ENCODE data around the gene OPRD1. TPM values are rescaled to one million over a fixed set of nuclear protein-coding genes. Genes with fewer than 3 reads are reported as not detected.

Gene OPRD1
- polyA plus RNA-seq, 1 experiment, result not detected

GRCh38 chr1:28893403-28894102 is 81.6 kb downstream of the OPRD1 start:
- CTCF ChIA-PET, result interaction anchor here (0.5 to 14.8 kb wide), 19 partner anchors 9 to 309 kb away, joined by 3 to 152 read pairs (median 4); no protein-coding TSS in a partner anchor
- Histone ChIP-seq H3K27me3 (ENCODE audit: control insufficient read depth, insufficient read depth, low read length) (no peaks in the 10 kb centered on the region), H3K4me3 (ENCODE audit: low read depth, low read length) (no peak overlapping the region), H3K36me3 (ENCODE audit: control insufficient read depth, insufficient read depth, low read length) (0 out of 2 replicates have a peak, but pooled peaks cover 1% of the 10 kb centered on the region)
- peak; percentile 74 for TF ChIP-seq CTCF (IDR thresholded peaks at IDR 0.05; ENCODE audit: insufficient read depth, low read depth, low read length)
- DNase-seq (ENCODE audit: low read depth), result peak; percentile 22
- POLR2A ChIA-PET, result no interaction called here

- Histone ChIP-seq H3K27me3 (ENCODE audit: control insufficient read depth, insufficient read depth, low read length) (no peaks in the 10 kb centered on the region), H3K36me3 (ENCODE audit: control insufficient read depth, insufficient read depth, low read length) (0 out of 2 replicates have a peak, but pooled peaks cover 1% of the 10 kb centered on the region), H3K4me3 (ENCODE audit: low read depth, low read length) (no peak overlapping the region)
- POLR2A ChIA-PET, result interaction anchor here (0.5 kb wide), 1 partner anchor 9 kb away, joined by 5 read pairs; no protein-coding TSS in a partner anchor
- CTCF ChIA-PET, result interaction anchor here (0.7 to 14.8 kb wide), 9 partner anchors 9 to 308 kb away, joined by 3 to 152 read pairs (median 3); no protein-coding TSS in a partner anchor
- TF ChIP-seq CTCF (IDR thresholded peaks at IDR 0.05; ENCODE audit: insufficient read depth, low read depth, low read length), result no peak
- DNase-seq (ENCODE audit: low read depth), result no peak
Measured at GRCh38 chr1:28894785-28895184, 82.8 kb downstream of the OPRD1 start.

GRCh38 chr1:28895896-28896608 is 84.1 kb downstream of the OPRD1 start:
- H3K36me3 ChIP-seq (ENCODE audit: control insufficient read depth, insufficient read depth, low read length), result 0 out of 2 replicates have a peak, but pooled peaks cover 1% of the 10 kb centered on the region
- H3K27me3 ChIP-seq (ENCODE audit: control insufficient read depth, insufficient read depth, low read length), result no peaks in the 10 kb centered on the region
- ChIA-PET POLR2A (no interaction called here), CTCF (interaction anchor here (0.7 to 14.8 kb wide), 2 partner anchors 10 to 136 kb away, joined by 3 to 152 read pairs; no protein-coding TSS in a partner anchor)
- no peak for TF ChIP-seq CTCF (IDR thresholded peaks at IDR 0.05; ENCODE audit: insufficient read depth, low read depth, low read length)
- no peak overlapping the region for H3K4me3 ChIP-seq (ENCODE audit: low read depth, low read length)
- no peak for DNase-seq (ENCODE audit: low read depth)

DNA sequence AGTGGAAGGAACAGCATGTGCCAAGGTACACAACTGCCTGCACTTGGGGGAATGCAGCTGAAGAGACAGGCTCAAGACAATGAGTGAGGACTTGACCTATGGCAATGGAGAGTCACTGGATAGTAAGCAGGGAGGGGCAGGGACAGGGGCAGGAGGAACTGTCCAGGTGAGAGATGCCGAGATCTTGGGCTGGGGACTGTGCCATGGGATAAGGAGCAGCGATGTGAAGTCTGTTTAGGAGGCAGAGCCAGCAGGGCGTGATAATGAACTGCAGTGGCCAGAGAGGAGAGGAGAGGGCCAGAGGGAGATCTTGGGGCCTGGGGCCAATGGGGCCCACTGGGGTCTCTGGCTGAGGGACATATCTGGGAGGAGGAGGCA is 84.6 kb downstream of the OPRD1 start:
- 0 out of 2 replicates have a peak, but pooled peaks cover 1% of the 10 kb centered on the region for H3K36me3 ChIP-seq (ENCODE audit: control insufficient read depth, insufficient read depth, low read length)
- ChIA-PET POLR2A (no interaction called here), CTCF (interaction anchor here (14.8 kb wide), 1 partner anchor 135 kb away, joined by 152 read pairs; no protein-coding TSS in a partner anchor)

More for the DNA sequence above, 84.6 kb downstream of the OPRD1 start:
- no peaks in the 10 kb centered on the region for H3K27me3 ChIP-seq (ENCODE audit: control insufficient read depth, insufficient read depth, low read length)
- no peak for DNase-seq (ENCODE audit: low read depth)
- no peak for TF ChIP-seq CTCF (IDR thresholded peaks at IDR 0.05; ENCODE audit: insufficient read depth, low read depth, low read length)
- H3K4me3 ChIP-seq (ENCODE audit: low read depth, low read length), result no peak overlapping the region
